DOHH2 (cell line): Measurements from ENCODE around the gene LRIG2.

Experiments used
- EZH2phosphoT487 ChIP-seq: fragments of 200-600 bp; sonication (generic); IDR thresholded peaks from 2 replicates; pipeline ENCODE4 v1.6.1; 2017; ENCODE audit warnings: borderline replicate concordance, mild to moderate bottlenecking, antibody characterized with exemption, low read length, moderate library complexity, mixed read lengths
- TF ChIP-seq, protein P1 (sequence below): fragments of 200-600 bp; sonication (generic); IDR thresholded peaks from one replicate; pipeline ENCODE4 v1.5.1; 2014; ENCODE audit warnings: antibody characterized with exemption, mild to moderate bottlenecking, low read depth, low read length; ENCODE audit not compliant: poor library complexity, severe bottlenecking

DNA sequence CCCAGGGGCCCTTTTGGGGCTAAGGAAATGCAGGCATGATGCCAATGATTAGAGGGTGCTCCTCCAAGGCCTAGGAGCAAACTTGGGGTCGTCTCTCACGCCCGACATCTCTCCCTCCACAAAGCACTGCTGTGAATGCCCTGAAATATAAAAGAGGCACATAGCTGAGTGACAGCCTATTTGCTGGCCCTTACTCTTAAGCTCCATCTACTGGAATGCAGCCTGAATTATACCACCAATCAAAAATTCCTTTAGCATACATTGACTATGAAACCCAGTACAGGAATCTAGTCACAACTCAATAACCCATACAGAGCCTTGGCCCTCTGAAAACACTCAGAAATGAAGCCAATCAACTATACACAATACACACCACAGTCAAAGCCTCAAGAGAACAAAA is 105.5 kb downstream of the LRIG2 start:
- TF ChIP-seq, protein P1, sequence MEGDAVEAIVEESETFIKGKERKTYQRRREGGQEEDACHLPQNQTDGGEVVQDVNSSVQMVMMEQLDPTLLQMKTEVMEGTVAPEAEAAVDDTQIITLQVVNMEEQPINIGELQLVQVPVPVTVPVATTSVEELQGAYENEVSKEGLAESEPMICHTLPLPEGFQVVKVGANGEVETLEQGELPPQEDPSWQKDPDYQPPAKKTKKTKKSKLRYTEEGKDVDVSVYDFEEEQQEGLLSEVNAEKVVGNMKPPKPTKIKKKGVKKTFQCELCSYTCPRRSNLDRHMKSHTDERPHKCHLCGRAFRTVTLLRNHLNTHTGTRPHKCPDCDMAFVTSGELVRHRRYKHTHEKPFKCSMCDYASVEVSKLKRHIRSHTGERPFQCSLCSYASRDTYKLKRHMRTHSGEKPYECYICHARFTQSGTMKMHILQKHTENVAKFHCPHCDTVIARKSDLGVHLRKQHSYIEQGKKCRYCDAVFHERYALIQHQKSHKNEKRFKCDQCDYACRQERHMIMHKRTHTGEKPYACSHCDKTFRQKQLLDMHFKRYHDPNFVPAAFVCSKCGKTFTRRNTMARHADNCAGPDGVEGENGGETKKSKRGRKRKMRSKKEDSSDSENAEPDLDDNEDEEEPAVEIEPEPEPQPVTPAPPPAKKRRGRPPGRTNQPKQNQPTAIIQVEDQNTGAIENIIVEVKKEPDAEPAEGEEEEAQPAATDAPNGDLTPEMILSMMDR: no peak
- TF ChIP-seq EZH2phosphoT487: no peak
